K562 (cell line): ENCODE data around the gene TGFB1I1. TPM values are rescaled to one million over a fixed set of nuclear protein-coding genes. Genes with fewer than 3 reads are reported as not detected.

Source experiments
- ATAC-seq: fragments of 200-7000 bp; cut with Tn5 transposase; 3 replicates; pipeline ENCODE4 v1.9.1; 2020; ENCODE audit warnings: moderate library complexity
- BruUV-seq: library from RNA; stranded (reverse); fragments of 400-500 nt; replicated peaks from 2 replicates; lab custom pipeline; 2021; lab: Mats Ljungman, UMichigan
- CTCF ChIA-PET: fragments of 300-600 bp; formaldehyde crosslinking; extraction: SDS; loops from one replicate; lab custom pipeline; 2021; ENCODE audit warnings: low intra/inter-chr PET ratio; lab: Yijun Ruan, JAX
- POLR2A ChIA-PET: fragments of 300-600, 350-650 bp; sonication (Branson Sonifier 250); formaldehyde crosslinking; extraction: SDS; loops from one replicate; lab custom pipeline; 2021; ENCODE audit warnings: antibody characterized with exemption, inconsistent platforms; lab: Yijun Ruan, JAX
- DNase-seq, 4 experiments: peaks; one replicate each; pipeline versions ENCODE4 v3.0.0 to v3.0.0-alpha.2; 2011 to 2018; ENCODE audit warnings: low spot score in 3 of 4, mixed read lengths in 3 of 4; ENCODE audit errors: extremely low read depth in 1 of 4
- FAIRE-seq: peaks from 2 replicates; lab custom pipeline; 2011; peaks lifted over from hg19 to GRCh38; lab: Jason Lieb, UNC
- H2AFZ ChIP-seq: 2 replicates; pipeline ENCODE4 v1.6.0; 2011; ENCODE audit warnings: low read depth, low read length, control low read depth, inconsistent platforms
- H3K27ac ChIP-seq: fragments of 200-600 bp; 3 replicates; pipeline ENCODE4 v1.8.0; 2011; ENCODE audit warnings: low read depth, mild to moderate bottlenecking, control low read depth, inconsistent platforms, low read length, moderate library complexity, mixed read lengths; ENCODE audit errors: extremely low read depth
- H3K27me3 ChIP-seq, 2 experiments: fragments of 300-600 bp in 1 of 2; 2 replicates in 1 of 2; 3 replicates in 1 of 2; pipeline versions ENCODE4 v1.6.0 to v1.8.0; 2011; ENCODE audit warnings: inconsistent platforms in 2 of 2, low read length in 2 of 2, mild to moderate bottlenecking in 1 of 2, mixed read lengths in 1 of 2, moderate library complexity in 1 of 2; ENCODE audit not compliant: control insufficient read depth in 2 of 2, insufficient read depth in 2 of 2
- H3K36me3 ChIP-seq: fragments of 300-600 bp; 3 replicates; pipeline ENCODE4 v1.8.0; 2011; ENCODE audit warnings: mild to moderate bottlenecking, low read length, inconsistent platforms; ENCODE audit not compliant: control insufficient read depth, insufficient read depth
- H3K4me1 ChIP-seq, 2 experiments: fragments of 200-600 bp in 1 of 2; replicated peaks in 1 of 2; 2 replicates in 1 of 2; 3 replicates in 1 of 2; pipeline versions ENCODE4 v1.5.1 to v1.8.0; 2011; ENCODE audit warnings: inconsistent platforms in 2 of 2, low read length in 2 of 2, mild to moderate bottlenecking in 1 of 2, mixed read lengths in 1 of 2, moderate library complexity in 1 of 2; ENCODE audit not compliant: control insufficient read depth in 2 of 2, insufficient read depth in 2 of 2
- H3K4me2 ChIP-seq: 2 replicates; pipeline ENCODE4 v1.6.1; 2011; ENCODE audit warnings: low read length, control low read depth, inconsistent platforms, mixed read lengths; ENCODE audit not compliant: insufficient read depth
- H3K4me3 ChIP-seq: fragments of 200-600 bp; sonication (generic), shearing (Covaris generic); 2 replicates; pipeline ENCODE4 v1.5.1; 2016; ENCODE audit warnings: control low read depth, inconsistent platforms
- H3K79me2 ChIP-seq: fragments of 200-600 bp; 3 replicates; pipeline ENCODE4 v1.8.0; 2011; ENCODE audit warnings: low read length, inconsistent platforms; ENCODE audit not compliant: control insufficient read depth, insufficient read depth
- H3K9ac ChIP-seq, 2 experiments: 2 replicates each; pipeline versions ENCODE4 v1.6.0 to v1.6.1; 2011; ENCODE audit warnings: low read depth in 2 of 2, low read length in 2 of 2, control low read depth in 1 of 2, inconsistent platforms in 1 of 2, mild to moderate bottlenecking in 1 of 2, mixed read lengths in 1 of 2; ENCODE audit not compliant: insufficient read depth in 1 of 2
- H3K9me1 ChIP-seq: one replicate; pipeline ENCODE4 v1.6.0; 2011; ENCODE audit warnings: inconsistent platforms, mild to moderate bottlenecking, low read length, moderate library complexity; ENCODE audit not compliant: control insufficient read depth, insufficient read depth
- H3K9me3 ChIP-seq: replicated peaks from 2 replicates; pipeline ENCODE4 v1.5.1; 2011; ENCODE audit warnings: low read depth, low read length, inconsistent platforms; ENCODE audit not compliant: control insufficient read depth, insufficient read depth
- H4K20me1 ChIP-seq: replicated peaks from 2 replicates; pipeline ENCODE4 v1.6.1; 2011; ENCODE audit warnings: low read length, inconsistent platforms, mixed read lengths; ENCODE audit not compliant: control insufficient read depth, insufficient read depth
- BCL6 ChIP-seq: fragments of 250-450 bp; sonication (Bioruptor Pico); IDR thresholded peaks from 2 replicates; pipeline ENCODE4 v1.4.0; 2020
- HNRNPL ChIP-seq: fragments of 200-400 bp; formaldehyde crosslinking; IDR thresholded peaks from 2 replicates; pipeline ENCODE4 v1.6.1; 2017; ENCODE audit warnings: low read depth, mild to moderate bottlenecking, low read length
- MAFK ChIP-seq: IDR thresholded peaks from 2 replicates; pipeline ENCODE4 v1.6.1; 2011; ENCODE audit warnings: low read length, improper control_type of control experiment
- NUFIP1 ChIP-seq: fragments of 450-650 bp; IDR thresholded peaks from 2 replicates; pipeline ENCODE4 v1.6.1; 2018; ENCODE audit not compliant: partially characterized antibody
- POLR2A ChIP-seq: fragments of 450-650 bp; conservative IDR thresholded peaks from 2 replicates; pipeline ENCODE4 v1.6.1; 2016
- POLR2G ChIP-seq: fragments of 200-400 bp; formaldehyde crosslinking; IDR thresholded peaks from 2 replicates; pipeline ENCODE4 v1.6.1; 2017; ENCODE audit warnings: low read depth, mild to moderate bottlenecking, antibody characterized with exemption, low read length, moderate library complexity
- PRDM10 ChIP-seq: fragments of 450-650 bp; IDR thresholded peaks from 2 replicates; pipeline ENCODE4 v1.6.1; 2018; ENCODE audit not compliant: partially characterized antibody
- ZBTB11 ChIP-seq, 3 experiments: fragments of 200-800 bp in 1 of 3; fragments of 250-450 bp in 1 of 3; fragments of 450-650 bp in 1 of 3; sonication (Bioruptor Pico) in 1 of 3; sonication (Bioruptor generic) in 1 of 3; formaldehyde crosslinking in 1 of 3; IDR thresholded peaks; 2 replicates each; pipeline versions ENCODE4 v1.6.1 to v1.8.0; 2016 to 2022; ENCODE audit warnings: mild to moderate bottlenecking in 2 of 3, missing genetic modification characterization in 2 of 3, missing compliant biosample characterization in 1 of 3, moderate library complexity in 1 of 3
- ZNF561 ChIP-seq: fragments of 450-650 bp; formaldehyde crosslinking; conservative IDR thresholded peaks from 2 replicates; pipeline ENCODE4 v1.4.0; 2020; ENCODE audit warnings: mild to moderate bottlenecking, moderate library complexity
- ZNF766 ChIP-seq: fragments of 200-800 bp; sonication (Bioruptor generic); conservative IDR thresholded peaks from 2 replicates; pipeline ENCODE4 v1.6.1; 2016; ENCODE audit warnings: missing genetic modification characterization, missing compliant biosample characterization
- WGBS: fragments of 100-300 bp; shearing (Covaris generic); methylation state at CpG from one replicate; pipeline ENCODE4 v1.1.6; 2016; ENCODE audit warnings: low coverage, mixed read lengths; ENCODE audit not compliant: insufficient coverage; ENCODE audit errors: missing lambda C conversion rate; 5-methylcytosine and 5-hydroxymethylcytosine counted together
- in situ Hi-C: fragments of 300-500 bp; cut with MboI; formaldehyde crosslinking; loops from 4 replicates; pipeline ENCODE4 v1.15.0; 2018; ENCODE audit warnings: inconsistent platforms, mixed read lengths
- intact Hi-C: fragments of 100-400 bp; cut with micrococcal nuclease; formaldehyde crosslinking; loops from 2 replicates; pipeline ENCODE4 v1.14.2; 2022
- polyA plus RNA-seq, 8 experiments: library from polyadenylated mRNA; depleted of rRNA in 4 of 8; stranded (reverse) in 5 of 8; unstranded in 3 of 8; fragments of >200 nt; fragmentation: Nextera tagmentation in 2 of 8; fragmentation: Illumina TruSeq in 1 of 8; extraction: Ambion mirVana in 2 of 8; extraction: Trizol in 1 of 8; gene quantifications; 2 replicates each; pipeline versions ENCODE4 v1.2.1 to v1.2.3, GENCODE V29; 2011 to 2014; ENCODE audit warnings: inconsistent platforms in 1 of 8, missing spikeins in 1 of 8
- total RNA-seq, 7 experiments: library from RNA; depleted of rRNA in 6 of 7; stranded (reverse); fragments of >200 nt in 6 of 7; fragmentation: Illumina TruSeq in 2 of 7; extraction: Trizol in 2 of 7; gene quantifications; 2 replicates each; pipeline versions ENCODE4 v1.2.1 to v1.2.3, GENCODE V29; 2011 to 2021; ENCODE audit warnings: low replicate concordance in 1 of 7

TGFB1I1 gene
- total and polyA plus RNA-seq, 9 of the 15 experiments (the other 6 are each of a cell fraction or from before 2014, with no cell fraction given) = 0.04 to 0.91 (median 0.19) TPM

GRCh38 chr16:31487720-31488467 lies 15.9 kb downstream of the TGFB1I1 start:
- no peaks in the 10 kb centered on the region for H3K79me2 ChIP-seq
- intact Hi-C loops = no loop called here
- no peak for FAIRE-seq
- no peaks in the 10 kb centered on the region for H4K20me1 ChIP-seq
- H3K27me3 ChIP-seq = no peaks in the 10 kb centered on the region
- WGBS = 97% methylated on average over 41 of the region's 60 CpGs
- ATAC-seq = no peak
- H3K27ac ChIP-seq = no peak overlapping the region
- ChIA-PET POLR2A (interaction anchor here (1.8 to 4.3 kb wide), 5 partner anchors 7 to 19 kb away, joined by 7 to 20 read pairs (median 13); partner anchors contain the start of gene RUSF1), CTCF (no interaction called here)
- 0 out of 2 replicates have a peak, but pooled peaks have one; percentile 12 for TF ChIP-seq HNRNPL
- no peak for TF ChIP-seq PRDM10
- TF ChIP-seq BCL6 (CRISPR knock-in tag) = no peak
- no peak for TF ChIP-seq MAFK
- 0 out of 2 replicates have a peak, but pooled peaks have one; percentile 15 for TF ChIP-seq POLR2A
- peak; percentile 59 for TF ChIP-seq POLR2G
- 0 out of 6 replicates have a peak, but pooled peaks of 1 of the 3 experiments have one; percentile 17 for TF ChIP-seq ZBTB11 (CRISPR knock-in tag; IDR thresholded peaks at IDR 0.05)
- TF ChIP-seq NUFIP1 = no peak
- TF ChIP-seq ZNF561 (CRISPR knock-in tag) = no peak
- TF ChIP-seq ZNF766 (CRISPR knock-in tag) = no peak
- in situ Hi-C loops = no loop called here
- H3K4me3 ChIP-seq = no peak overlapping the region
- DNase-seq = no peak
- no peak overlapping the region for H2AFZ ChIP-seq
- H3K36me3 ChIP-seq = peaks cover 22% of the 10 kb centered on the region; the same call in 2 of the 3 replicates
- H3K9me1 ChIP-seq = no peaks in the 10 kb centered on the region
- no peak overlapping the region for H3K4me2 ChIP-seq
- no peaks in the 10 kb centered on the region for H3K9me3 ChIP-seq
- H3K9ac ChIP-seq = no peak overlapping the region
- BruUV-seq = no TSS peak
- H3K4me1 ChIP-seq = peaks cover 5 to 14% of the 10 kb centered on the region in 2 experiments; a peak in 3 of 5 replicates
